HEK293 (cell line): ENCODE results near the gene DCDC2B.

Experiments used
- CTCF ChIA-PET: fragments of 350-600 bp; formaldehyde crosslinking; extraction: SDS; loops from one replicate; lab custom pipeline; 2021; ENCODE audit warnings: antibody characterized with exemption; lab: Yijun Ruan, JAX
- POLR2A ChIA-PET: fragments of 300-600 bp; formaldehyde crosslinking; extraction: SDS; loops from one replicate; lab custom pipeline; 2020; ENCODE audit warnings: antibody characterized with exemption, inconsistent platforms; lab: Yijun Ruan, JAX
- H3K27ac ChIP-seq: fragments of 200-500 bp; sonication (Bioruptor generic); 2 replicates; pipeline ENCODE4 v1.5.1; 2014; ENCODE audit warnings: low read depth, low read length, control low read depth, inconsistent platforms; ENCODE audit errors: extremely low read depth
- H3K36me3 ChIP-seq, 2 experiments: fragments of 200-500 bp in 1 of 2; sonication (Bioruptor generic) in 1 of 2; 1 replicate in 1 of 2; 2 replicates in 1 of 2; pipeline ENCODE4 v1.5.1; 2014 to 2017; ENCODE audit warnings: inconsistent platforms in 2 of 2, low read length in 2 of 2; ENCODE audit not compliant: control insufficient read depth in 2 of 2, insufficient read depth in 1 of 2
- H3K4me1 ChIP-seq: fragments of 200-500 bp; sonication (Bioruptor generic); 2 replicates; pipeline ENCODE4 v1.5.1; 2014; ENCODE audit warnings: mild to moderate bottlenecking, low read length, inconsistent platforms; ENCODE audit not compliant: control insufficient read depth, insufficient read depth
- H3K4me3 ChIP-seq: 2 replicates; pipeline ENCODE4 v1.5.1; 2011; ENCODE audit warnings: low read depth, mild to moderate bottlenecking, control low read depth, low read length, moderate library complexity
- H3K9me3 ChIP-seq: fragments of 200-500 bp; sonication (Bioruptor generic); 2 replicates; pipeline ENCODE4 v1.5.1; 2014; ENCODE audit warnings: low read depth, low read length, inconsistent platforms; ENCODE audit not compliant: control insufficient read depth, insufficient read depth
- BCL11B ChIP-seq: fragments of 450-650 bp; formaldehyde crosslinking; IDR thresholded peaks from 2 replicates; pipeline ENCODE4 v1.5.1; 2016; ENCODE audit warnings: low read depth, missing biosample characterization, missing genetic modification characterization
- KLF8 ChIP-seq: fragments of 450-650 bp; formaldehyde crosslinking; IDR thresholded peaks from 2 replicates; pipeline ENCODE4 v1.5.1; 2016; ENCODE audit warnings: missing biosample characterization, missing genetic modification characterization
- REPIN1 ChIP-seq: fragments of 450-650 bp; formaldehyde crosslinking; IDR thresholded peaks from 2 replicates; pipeline ENCODE4 v1.5.1; 2017; ENCODE audit warnings: missing biosample characterization, missing genetic modification characterization, low read depth
- SCRT1 ChIP-seq: fragments of 450-650 bp; formaldehyde crosslinking; IDR thresholded peaks from 2 replicates; pipeline ENCODE4 v1.5.1; 2016; ENCODE audit warnings: missing biosample characterization, missing genetic modification characterization, borderline replicate concordance
- SP3 ChIP-seq: fragments of 450-650 bp; formaldehyde crosslinking; IDR thresholded peaks from 2 replicates; pipeline ENCODE4 v1.5.1; 2016; ENCODE audit warnings: missing biosample characterization, missing genetic modification characterization
- WT1 ChIP-seq: fragments of 450-650 bp; formaldehyde crosslinking; IDR thresholded peaks from 2 replicates; pipeline ENCODE4 v1.5.1; 2016; ENCODE audit warnings: missing biosample characterization, missing genetic modification characterization
- ZEB2 ChIP-seq: fragments of 450-650 bp; formaldehyde crosslinking; IDR thresholded peaks from 2 replicates; pipeline ENCODE4 v1.5.1; 2016; ENCODE audit warnings: missing biosample characterization, missing genetic modification characterization
- ZFHX2 ChIP-seq: fragments of 450-650 bp; formaldehyde crosslinking; conservative IDR thresholded peaks from 2 replicates; pipeline ENCODE4 v1.5.1; 2016; ENCODE audit warnings: missing biosample characterization, missing genetic modification characterization
- ZFP37 ChIP-seq: fragments of 450-650 bp; formaldehyde crosslinking; IDR thresholded peaks from 2 replicates; pipeline ENCODE4 v1.5.1; 2016; ENCODE audit warnings: missing biosample characterization, missing genetic modification characterization
- ZNF146 ChIP-seq: fragments of 450-650 bp; formaldehyde crosslinking; IDR thresholded peaks from 2 replicates; pipeline ENCODE4 v1.5.1; 2016; ENCODE audit warnings: missing biosample characterization, missing genetic modification characterization
- ZNF184 ChIP-seq: fragments of 450-650 bp; IDR thresholded peaks from 2 replicates; pipeline ENCODE4 v1.5.1; 2018; ENCODE audit warnings: missing biosample characterization, mild to moderate bottlenecking, missing genetic modification characterization
- ZNF2 ChIP-seq: fragments of 450-650 bp; formaldehyde crosslinking; IDR thresholded peaks from 2 replicates; pipeline ENCODE4 v1.5.1; 2016; ENCODE audit warnings: missing biosample characterization, missing genetic modification characterization
- ZNF214 ChIP-seq: fragments of 450-650 bp; formaldehyde crosslinking; IDR thresholded peaks from 2 replicates; pipeline ENCODE4 v1.5.1; 2017; ENCODE audit warnings: missing biosample characterization, mild to moderate bottlenecking, missing genetic modification characterization, borderline replicate concordance
- ZNF24 ChIP-seq: fragments of 450-650 bp; formaldehyde crosslinking; IDR thresholded peaks from 2 replicates; pipeline ENCODE4 v1.5.1; 2016; ENCODE audit warnings: missing biosample characterization, missing genetic modification characterization
- ZNF335 ChIP-seq: fragments of 450-650 bp; formaldehyde crosslinking; conservative IDR thresholded peaks from 2 replicates; pipeline ENCODE4 v1.5.1; 2016; ENCODE audit warnings: missing biosample characterization, missing genetic modification characterization
- ZNF394 ChIP-seq: fragments of 450-650 bp; formaldehyde crosslinking; IDR thresholded peaks from 2 replicates; pipeline ENCODE4 v1.5.1; 2016; ENCODE audit warnings: missing biosample characterization, missing genetic modification characterization, mild to moderate bottlenecking, moderate library complexity, borderline replicate concordance
- ZNF600 ChIP-seq: fragments of 450-650 bp; formaldehyde crosslinking; IDR thresholded peaks from 2 replicates; pipeline ENCODE4 v1.5.1; 2016; ENCODE audit warnings: missing biosample characterization, missing genetic modification characterization
- ZNF629 ChIP-seq: fragments of 450-650 bp; formaldehyde crosslinking; IDR thresholded peaks from 2 replicates; pipeline ENCODE4 v1.5.1; 2017; ENCODE audit warnings: missing biosample characterization, missing genetic modification characterization
- ZSCAN5A ChIP-seq: fragments of 450-650 bp; formaldehyde crosslinking; IDR thresholded peaks from 2 replicates; pipeline ENCODE4 v1.5.1; 2016; ENCODE audit warnings: missing biosample characterization, missing genetic modification characterization
- TF ChIP-seq, protein P1 (sequence below): fragments of 450-650 bp; formaldehyde crosslinking; optimal IDR thresholded peaks from 2 replicates; pipeline ENCODE3; 2016; ENCODE audit warnings: missing biosample characterization, mild to moderate bottlenecking, missing genetic modification characterization
- TF ChIP-seq, protein P2 (sequence below): fragments of 450-650 bp; formaldehyde crosslinking; IDR thresholded peaks from 2 replicates; pipeline ENCODE4 v1.5.1; 2017; ENCODE audit warnings: missing biosample characterization, missing genetic modification characterization
- TF ChIP-seq, protein P3 (sequence below): fragments of 450-650 bp; IDR thresholded peaks from 2 replicates; pipeline ENCODE4 v1.5.1; 2018; ENCODE audit warnings: missing biosample characterization, mild to moderate bottlenecking, missing genetic modification characterization
- TF ChIP-seq, protein P4 (sequence below): fragments of 450-650 bp; formaldehyde crosslinking; IDR thresholded peaks from 2 replicates; pipeline ENCODE4 v1.5.1; 2016; ENCODE audit warnings: missing biosample characterization, missing genetic modification characterization
- TF ChIP-seq, protein P5 (sequence below): fragments of 450-650 bp; formaldehyde crosslinking; IDR thresholded peaks from 2 replicates; pipeline ENCODE4 v1.5.1; 2016; ENCODE audit warnings: missing biosample characterization, missing genetic modification characterization
- TF ChIP-seq, protein P6 (sequence below): fragments of 450-650 bp; formaldehyde crosslinking; IDR thresholded peaks from 2 replicates; pipeline ENCODE4 v1.5.1; 2016; ENCODE audit warnings: missing biosample characterization, missing genetic modification characterization

DCDC2B gene

GRCh38 chr1:32247983-32248889 is 39.3 kb downstream of the DCDC2B start:
- Histone ChIP-seq H3K4me1 (no peaks in the 10 kb centered on the region), H3K4me3 (no peak overlapping the region), H3K36me3 (no peaks in the 10 kb centered on the region), H3K9me3 (no peaks in the 10 kb centered on the region), H3K27ac (no peak overlapping the region)
- CTCF ChIA-PET: interaction anchor here (0.6 to 4.3 kb wide), 32 partner anchors 8 to 429 kb away, joined by 3 to 40 read pairs (median 4); partner anchors contain the start of genes CCDC28B and MARCKSL1
- POLR2A ChIA-PET: interaction anchor here (0.6 to 1.8 kb wide), 9 partner anchors 11 to 153 kb away, joined by 3 to 8 read pairs (median 3); partner anchors contain the start of genes BSDC1, KPNA6 and MARCKSL1
- TF ChIP-seq ZFP37 (tag by site-specific recombination) (peak; percentile 82; the same call in 1 of the 2 replicates), ZNF24 (tag by site-specific recombination) (0 out of 2 replicates have a peak, but pooled peaks have one; percentile 42), ZNF600 (tag by site-specific recombination) (peak; percentile 88), ZNF335 (tag by site-specific recombination) (peak; percentile 85), REPIN1 (tag by site-specific recombination) (no peak), ZNF2 (tag by site-specific recombination) (peak; percentile 80), SCRT1 (tag by site-specific recombination) (no peak), ZNF146 (no peak), WT1 (tag by site-specific recombination) (0 out of 2 replicates have a peak, but pooled peaks have one; percentile 15), BCL11B (tag by site-specific recombination) (peak; percentile 54; the same call in 1 of the 2 replicates), ZEB2 (tag by site-specific recombination) (peak; percentile 77), ZNF629 (tag by site-specific recombination) (0 out of 2 replicates have a peak, but pooled peaks have one; percentile 39), ZNF394 (tag by site-specific recombination) (peak; percentile 62; the same call in 1 of the 2 replicates), SP3 (tag by site-specific recombination) (0 out of 2 replicates have a peak, but pooled peaks have one; percentile 16), ZFHX2 (tag by site-specific recombination) (peak; percentile 6; the same call in 1 of the 2 replicates), ZNF214 (tag by site-specific recombination) (no peak), ZSCAN5A (peak; percentile 74; the same call in 1 of the 2 replicates), KLF8 (tag by site-specific recombination) (peak; percentile 42; the same call in 1 of the 2 replicates), ZNF184 (tag by site-specific recombination) (no peak)
- TF ChIP-seq, protein P1, sequence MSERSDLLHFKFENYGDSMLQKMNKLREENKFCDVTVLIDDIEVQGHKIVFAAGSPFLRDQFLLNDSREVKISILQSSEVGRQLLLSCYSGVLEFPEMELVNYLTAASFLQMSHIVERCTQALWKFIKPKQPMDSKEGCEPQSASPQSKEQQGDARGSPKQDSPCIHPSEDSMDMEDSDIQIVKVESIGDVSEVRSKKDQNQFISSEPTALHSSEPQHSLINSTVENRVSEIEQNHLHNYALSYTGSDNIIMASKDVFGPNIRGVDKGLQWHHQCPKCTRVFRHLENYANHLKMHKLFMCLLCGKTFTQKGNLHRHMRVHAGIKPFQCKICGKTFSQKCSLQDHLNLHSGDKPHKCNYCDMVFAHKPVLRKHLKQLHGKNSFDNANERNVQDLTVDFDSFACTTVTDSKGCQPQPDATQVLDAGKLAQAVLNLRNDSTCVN (tag by site-specific recombination): peak; percentile 63
- TF ChIP-seq, protein P2, sequence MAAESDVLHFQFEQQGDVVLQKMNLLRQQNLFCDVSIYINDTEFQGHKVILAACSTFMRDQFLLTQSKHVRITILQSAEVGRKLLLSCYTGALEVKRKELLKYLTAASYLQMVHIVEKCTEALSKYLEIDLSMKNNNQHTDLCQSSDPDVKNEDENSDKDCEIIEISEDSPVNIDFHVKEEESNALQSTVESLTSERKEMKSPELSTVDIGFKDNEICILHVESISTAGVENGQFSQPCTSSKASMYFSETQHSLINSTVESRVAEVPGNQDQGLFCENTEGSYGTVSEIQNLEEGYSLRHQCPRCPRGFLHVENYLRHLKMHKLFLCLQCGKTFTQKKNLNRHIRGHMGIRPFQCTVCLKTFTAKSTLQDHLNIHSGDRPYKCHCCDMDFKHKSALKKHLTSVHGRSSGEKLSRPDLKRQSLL: peak; percentile 49; the same call in 1 of the 2 replicates
- TF ChIP-seq, protein P3, sequence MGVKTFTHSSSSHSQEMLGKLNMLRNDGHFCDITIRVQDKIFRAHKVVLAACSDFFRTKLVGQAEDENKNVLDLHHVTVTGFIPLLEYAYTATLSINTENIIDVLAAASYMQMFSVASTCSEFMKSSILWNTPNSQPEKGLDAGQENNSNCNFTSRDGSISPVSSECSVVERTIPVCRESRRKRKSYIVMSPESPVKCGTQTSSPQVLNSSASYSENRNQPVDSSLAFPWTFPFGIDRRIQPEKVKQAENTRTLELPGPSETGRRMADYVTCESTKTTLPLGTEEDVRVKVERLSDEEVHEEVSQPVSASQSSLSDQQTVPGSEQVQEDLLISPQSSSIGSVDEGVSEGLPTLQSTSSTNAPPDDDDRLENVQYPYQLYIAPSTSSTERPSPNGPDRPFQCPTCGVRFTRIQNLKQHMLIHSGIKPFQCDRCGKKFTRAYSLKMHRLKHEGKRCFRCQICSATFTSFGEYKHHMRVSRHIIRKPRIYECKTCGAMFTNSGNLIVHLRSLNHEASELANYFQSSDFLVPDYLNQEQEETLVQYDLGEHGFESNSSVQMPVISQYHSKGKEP: peak; percentile 92
- TF ChIP-seq, protein P4, sequence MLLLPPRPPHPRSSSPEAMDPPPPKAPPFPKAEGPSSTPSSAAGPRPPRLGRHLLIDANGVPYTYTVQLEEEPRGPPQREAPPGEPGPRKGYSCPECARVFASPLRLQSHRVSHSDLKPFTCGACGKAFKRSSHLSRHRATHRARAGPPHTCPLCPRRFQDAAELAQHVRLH (tag by site-specific recombination): peak; percentile 79
- TF ChIP-seq, protein P5, sequence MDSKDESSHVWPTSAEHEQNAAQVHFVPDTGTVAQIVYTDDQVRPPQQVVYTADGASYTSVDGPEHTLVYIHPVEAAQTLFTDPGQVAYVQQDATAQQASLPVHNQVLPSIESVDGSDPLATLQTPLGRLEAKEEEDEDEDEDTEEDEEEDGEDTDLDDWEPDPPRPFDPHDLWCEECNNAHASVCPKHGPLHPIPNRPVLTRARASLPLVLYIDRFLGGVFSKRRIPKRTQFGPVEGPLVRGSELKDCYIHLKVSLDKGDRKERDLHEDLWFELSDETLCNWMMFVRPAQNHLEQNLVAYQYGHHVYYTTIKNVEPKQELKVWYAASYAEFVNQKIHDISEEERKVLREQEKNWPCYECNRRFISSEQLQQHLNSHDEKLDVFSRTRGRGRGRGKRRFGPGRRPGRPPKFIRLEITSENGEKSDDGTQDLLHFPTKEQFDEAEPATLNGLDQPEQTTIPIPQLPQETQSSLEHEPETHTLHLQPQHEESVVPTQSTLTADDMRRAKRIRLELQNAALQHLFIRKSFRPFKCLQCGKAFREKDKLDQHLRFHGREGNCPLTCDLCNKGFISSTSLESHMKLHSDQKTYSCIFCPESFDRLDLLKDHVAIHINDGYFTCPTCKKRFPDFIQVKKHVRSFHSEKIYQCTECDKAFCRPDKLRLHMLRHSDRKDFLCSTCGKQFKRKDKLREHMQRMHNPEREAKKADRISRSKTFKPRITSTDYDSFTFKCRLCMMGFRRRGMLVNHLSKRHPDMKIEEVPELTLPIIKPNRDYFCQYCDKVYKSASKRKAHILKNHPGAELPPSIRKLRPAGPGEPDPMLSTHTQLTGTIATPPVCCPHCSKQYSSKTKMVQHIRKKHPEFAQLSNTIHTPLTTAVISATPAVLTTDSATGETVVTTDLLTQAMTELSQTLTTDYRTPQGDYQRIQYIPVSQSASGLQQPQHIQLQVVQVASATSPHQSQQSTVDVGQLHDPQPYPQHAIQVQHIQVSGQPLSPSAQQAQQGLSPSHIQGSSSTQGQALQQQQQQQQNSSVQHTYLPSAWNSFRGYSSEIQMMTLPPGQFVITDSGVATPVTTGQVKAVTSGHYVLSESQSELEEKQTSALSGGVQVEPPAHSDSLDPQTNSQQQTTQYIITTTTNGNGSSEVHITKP: peak; percentile 63
- TF ChIP-seq, protein P6, sequence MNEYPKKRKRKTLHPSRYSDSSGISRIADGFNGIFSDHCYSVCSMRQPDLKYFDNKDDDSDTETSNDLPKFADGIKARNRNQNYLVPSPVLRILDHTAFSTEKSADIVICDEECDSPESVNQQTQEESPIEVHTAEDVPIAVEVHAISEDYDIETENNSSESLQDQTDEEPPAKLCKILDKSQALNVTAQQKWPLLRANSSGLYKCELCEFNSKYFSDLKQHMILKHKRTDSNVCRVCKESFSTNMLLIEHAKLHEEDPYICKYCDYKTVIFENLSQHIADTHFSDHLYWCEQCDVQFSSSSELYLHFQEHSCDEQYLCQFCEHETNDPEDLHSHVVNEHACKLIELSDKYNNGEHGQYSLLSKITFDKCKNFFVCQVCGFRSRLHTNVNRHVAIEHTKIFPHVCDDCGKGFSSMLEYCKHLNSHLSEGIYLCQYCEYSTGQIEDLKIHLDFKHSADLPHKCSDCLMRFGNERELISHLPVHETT (tag by site-specific recombination): peak; percentile 69; the same call in 1 of the 2 replicates
